SHP77 treated with DMSO at 0.1 percent for 48 hours (cell line): ENCODE measurements around the gene THOC7.

ENCODE experiments used
- DNase-seq: peaks from one replicate; lab custom pipeline; 2025; lab: John Stamatoyannopoulos, UW

The THOC7 gene

GRCh38 chr3:63878394-63879060, 14.9 kb upstream of the THOC7 start:
- DNase-seq, result no peak

GRCh38 chr3:63877737-63878393, 14.3 kb upstream of the THOC7 start:
- no peak for DNase-seq

- DNase-seq, result no peak
Measured at GRCh38 chr3:63876260-63876659, 12.7 kb upstream of the THOC7 start.

GRCh38 chr3:63875510-63875909, 11.9 kb upstream of the THOC7 start:
- no peak for DNase-seq

GRCh38 chr3:63874769-63875168, 11.2 kb upstream of the THOC7 start:
- no peak for DNase-seq

- no peak for DNase-seq
Measured at GRCh38 chr3:63872135-63872924, 8.7 kb upstream of the THOC7 start.

- no peak for DNase-seq
Measured at GRCh38 chr3:63870615-63871005, 7.0 kb upstream of the THOC7 start.

- DNase-seq, result no peak
Measured at GRCh38 chr3:63869940-63870614, 6.5 kb upstream of the THOC7 start.

- DNase-seq, result no peak
Measured at GRCh38 chr3:63867225-63867624, 3.6 kb upstream of the THOC7 start.

GRCh38 chr3:63864965-63865327, 1.3 kb upstream of the THOC7 start:
- no peak for DNase-seq

GRCh38 chr3:63864008-63864964, 681 bp upstream of the THOC7 start:
- DNase-seq, result no peak

- no peak for DNase-seq
Measured at GRCh38 chr3:63862804-63863149, 828 bp downstream of the THOC7 start.

- no peak for DNase-seq
Measured at GRCh38 chr3:63861306-63861705, 2.3 kb downstream of the THOC7 start.

- DNase-seq, result no peak
Measured at GRCh38 chr3:63860776-63861175, 2.8 kb downstream of the THOC7 start.

- no peak for DNase-seq
Measured at GRCh38 chr3:63857311-63857710, 6.3 kb downstream of the THOC7 start.

- no peak for DNase-seq
Measured at GRCh38 chr3:63855333-63855940, 8.2 kb downstream of the THOC7 start.

GRCh38 chr3:63853106-63853505, 10.5 kb downstream of the THOC7 start:
- no peak for DNase-seq

GRCh38 chr3:63851287-63851686, 12.3 kb downstream of the THOC7 start:
- no peak for DNase-seq

- no peak for DNase-seq
Measured at GRCh38 chr3:63849175-63849574, 14.4 kb downstream of the THOC7 start.

- no peak for DNase-seq
Measured at GRCh38 chr3:63847718-63848450, 15.7 kb downstream of the THOC7 start.
